HEK293T (cell line): ENCODE data around the gene MAPK9.

Experiments used
- LEF1 ChIP-seq: fragments of 450-650 bp; IDR thresholded peaks from 2 replicates; pipeline ENCODE4 v1.6.1; 2017; ENCODE audit warnings: mild to moderate bottlenecking, borderline replicate concordance
- TF ChIP-seq, protein P1 (sequence below): fragments of 450-650 bp; IDR thresholded peaks from 2 replicates; pipeline ENCODE4 v1.6.1; 2016

DNA sequence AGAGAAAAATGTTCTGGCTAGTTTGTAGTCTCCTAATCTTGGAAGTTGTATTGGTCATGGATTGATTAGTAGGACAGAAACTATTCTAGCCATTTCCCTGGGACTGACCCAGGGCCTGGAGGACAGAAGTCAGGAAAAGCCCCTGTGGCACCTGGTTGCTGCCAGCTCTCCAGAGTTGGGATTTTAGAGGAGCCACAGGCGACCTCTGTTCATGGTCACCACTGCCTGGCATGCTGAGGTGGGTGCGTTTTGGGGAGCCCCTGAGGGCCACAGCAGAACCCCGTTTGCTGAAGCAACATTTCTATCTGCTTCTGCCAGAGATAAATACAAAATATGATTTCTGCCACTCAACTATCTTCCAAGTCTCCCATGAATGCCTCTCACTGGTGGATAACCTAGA, 7.6 kb upstream of the MAPK9 start:
- TF ChIP-seq, protein P1, sequence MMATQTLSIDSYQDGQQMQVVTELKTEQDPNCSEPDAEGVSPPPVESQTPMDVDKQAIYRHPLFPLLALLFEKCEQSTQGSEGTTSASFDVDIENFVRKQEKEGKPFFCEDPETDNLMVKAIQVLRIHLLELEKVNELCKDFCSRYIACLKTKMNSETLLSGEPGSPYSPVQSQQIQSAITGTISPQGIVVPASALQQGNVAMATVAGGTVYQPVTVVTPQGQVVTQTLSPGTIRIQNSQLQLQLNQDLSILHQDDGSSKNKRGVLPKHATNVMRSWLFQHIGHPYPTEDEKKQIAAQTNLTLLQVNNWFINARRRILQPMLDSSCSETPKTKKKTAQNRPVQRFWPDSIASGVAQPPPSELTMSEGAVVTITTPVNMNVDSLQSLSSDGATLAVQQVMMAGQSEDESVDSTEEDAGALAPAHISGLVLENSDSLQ: no peak
- TF ChIP-seq LEF1: no peak
